VCaP (cell line): Measurements from ENCODE around the gene MGLL.
A peak's percentile ranks its signal among the peaks of the same experiment; 100 is the strongest.

Source experiments
- H3K27ac ChIP-seq: fragments of 450-650 bp; 2 replicates; pipeline ENCODE4 v1.5.1; 2017
- TF ChIP-seq, protein P1 (sequence below): fragments of 450-650 bp; conservative IDR thresholded peaks from 2 replicates; pipeline ENCODE4 v1.5.1; 2017; ENCODE audit warnings: mild to moderate bottlenecking, moderate library complexity

The MGLL gene

GRCh38 chr3:127823426-127823857 is 1.1 kb upstream of the MGLL start:
- H3K27ac ChIP-seq, result peak overlapping the region; percentile 94
- TF ChIP-seq, protein P1, sequence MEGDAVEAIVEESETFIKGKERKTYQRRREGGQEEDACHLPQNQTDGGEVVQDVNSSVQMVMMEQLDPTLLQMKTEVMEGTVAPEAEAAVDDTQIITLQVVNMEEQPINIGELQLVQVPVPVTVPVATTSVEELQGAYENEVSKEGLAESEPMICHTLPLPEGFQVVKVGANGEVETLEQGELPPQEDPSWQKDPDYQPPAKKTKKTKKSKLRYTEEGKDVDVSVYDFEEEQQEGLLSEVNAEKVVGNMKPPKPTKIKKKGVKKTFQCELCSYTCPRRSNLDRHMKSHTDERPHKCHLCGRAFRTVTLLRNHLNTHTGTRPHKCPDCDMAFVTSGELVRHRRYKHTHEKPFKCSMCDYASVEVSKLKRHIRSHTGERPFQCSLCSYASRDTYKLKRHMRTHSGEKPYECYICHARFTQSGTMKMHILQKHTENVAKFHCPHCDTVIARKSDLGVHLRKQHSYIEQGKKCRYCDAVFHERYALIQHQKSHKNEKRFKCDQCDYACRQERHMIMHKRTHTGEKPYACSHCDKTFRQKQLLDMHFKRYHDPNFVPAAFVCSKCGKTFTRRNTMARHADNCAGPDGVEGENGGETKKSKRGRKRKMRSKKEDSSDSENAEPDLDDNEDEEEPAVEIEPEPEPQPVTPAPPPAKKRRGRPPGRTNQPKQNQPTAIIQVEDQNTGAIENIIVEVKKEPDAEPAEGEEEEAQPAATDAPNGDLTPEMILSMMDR, result no peak

DNA sequence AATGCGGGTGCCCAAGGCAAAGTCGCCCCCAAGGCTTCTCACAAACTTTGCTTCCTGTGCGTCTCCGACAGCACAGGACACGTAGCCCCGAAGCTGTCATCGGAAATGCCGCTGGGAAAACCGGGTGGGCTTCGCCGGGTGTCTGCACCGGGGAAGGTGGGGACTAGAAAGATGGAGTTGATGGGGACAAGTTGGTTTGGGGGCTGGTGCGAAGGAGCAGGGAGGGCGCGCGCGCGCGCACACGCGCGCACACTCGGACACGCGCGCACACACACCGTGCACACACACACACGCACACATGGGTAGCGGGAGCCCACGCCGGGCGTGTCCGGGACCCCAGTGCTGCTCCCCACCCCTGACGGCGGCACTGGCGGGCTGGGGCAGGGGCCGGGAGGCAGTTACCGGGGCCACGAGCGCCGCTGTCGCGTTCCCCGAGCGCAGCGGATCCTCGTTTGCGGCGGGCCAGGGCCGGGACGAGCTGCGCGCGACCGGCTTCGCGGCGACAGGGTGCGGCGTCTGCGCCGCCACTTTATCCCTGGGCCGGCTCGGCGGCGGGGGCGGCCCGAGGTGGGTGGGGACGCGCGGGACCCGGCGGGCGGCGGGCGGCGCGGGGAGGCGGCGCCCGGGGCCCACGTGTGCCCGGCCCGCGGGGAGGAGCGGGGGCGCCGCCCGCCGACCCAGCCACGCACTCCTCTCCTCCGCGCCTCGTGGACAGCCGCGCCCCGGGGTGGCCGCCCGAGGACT is 539 bp upstream of the MGLL start:
- TF ChIP-seq, protein P1, result peak; percentile 35
- peak overlapping the region; percentile 94 for H3K27ac ChIP-seq

DNA sequence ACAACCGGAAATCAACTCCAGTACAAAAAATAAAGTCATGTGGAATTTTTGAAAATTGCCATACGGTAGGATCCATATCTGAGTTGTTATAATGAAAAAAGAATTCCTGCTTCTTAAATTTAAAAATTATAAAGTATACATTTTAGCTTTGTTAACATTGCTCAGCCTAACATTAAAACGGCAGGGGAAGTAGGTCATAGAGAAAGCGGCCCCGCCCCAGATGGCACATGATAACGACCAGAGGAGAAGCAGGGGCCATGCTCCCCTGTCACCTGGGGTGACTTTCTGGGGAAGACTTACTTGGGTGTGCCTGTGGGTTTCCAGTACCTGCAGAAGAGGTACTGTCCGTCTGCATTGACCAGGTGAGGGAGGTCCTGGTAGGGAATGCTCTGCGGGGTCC is 921 bp downstream of the MGLL start:
- H3K27ac ChIP-seq, result peak overlapping the region; percentile 94
- TF ChIP-seq, protein P1, result no peak

- peak overlapping the region; percentile 94 for H3K27ac ChIP-seq
- TF ChIP-seq, protein P1, result no peak
Observed at GRCh38 chr3:127820826-127821313, 1.4 kb downstream of the MGLL start.

DNA sequence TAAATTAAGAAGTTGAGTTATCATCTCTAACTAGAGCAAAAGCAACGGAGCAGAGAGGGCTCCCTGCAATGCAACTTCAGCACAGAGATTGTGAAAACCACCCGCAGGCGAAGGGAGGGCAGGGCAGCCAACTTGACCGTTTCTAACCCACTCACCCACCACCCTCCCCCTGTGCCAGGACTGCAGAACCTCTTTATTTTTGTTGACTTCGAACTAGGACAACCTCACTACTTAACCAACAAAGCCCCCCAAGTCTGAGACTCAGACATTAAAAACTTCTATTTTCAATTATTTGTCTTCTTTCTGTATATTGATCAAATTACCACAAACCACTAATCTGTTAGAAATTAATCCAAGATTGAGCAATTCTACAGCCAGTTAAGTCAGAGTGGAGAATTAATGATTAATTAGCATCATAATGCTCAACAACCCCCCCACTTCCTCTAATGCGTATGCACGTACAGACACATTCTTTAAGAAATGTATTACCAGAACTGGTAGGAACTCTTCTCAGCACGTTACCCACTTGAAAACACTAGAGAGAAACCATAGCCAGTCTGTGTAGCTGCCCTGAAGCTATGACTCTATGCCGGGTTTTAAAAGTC is 2.0 kb downstream of the MGLL start:
- H3K27ac ChIP-seq, result peak overlapping the region; percentile 94

GRCh38 chr3:127819656-127820055 is 2.7 kb downstream of the MGLL start:
- peak overlapping the region; percentile 94 for H3K27ac ChIP-seq
- TF ChIP-seq, protein P1, result no peak

More for the DNA sequence above, 2.0 kb downstream of the MGLL start:
- TF ChIP-seq, protein P1, result peak; percentile 22; the same call in 1 of the 2 replicates

GRCh38 chr3:127819086-127819485 is 3.2 kb downstream of the MGLL start:
- TF ChIP-seq, protein P1, result no peak
- peak overlapping the region; percentile 94 for H3K27ac ChIP-seq
